Transverse colon (tissue), 4 donors: Measurements from ENCODE around the gene VWA3A.

Source experiments
- POLR2A ChIP-seq: fragments of 450-650 bp; IDR thresholded peaks from one replicate; pipeline ENCODE4 v1.6.1; 2016; ENCODE audit warnings: antibody characterized with exemption, mild to moderate bottlenecking, moderate library complexity
- POLR2AphosphoS5 ChIP-seq, 3 donors: sonication (generic); formaldehyde crosslinking; IDR thresholded peaks; one replicate each; pipeline ENCODE4 v1.6.1; 2016; ENCODE audit warnings: antibody characterized with exemption in 3 of 3
- TF ChIP-seq, protein P1 (sequence below), 5 experiments: fragments of 200-600 bp in 3 of 5; fragments of 450-650 bp in 2 of 5; sonication (generic) in 3 of 5; IDR thresholded peaks; 1 replicate in 2 of 5; 2 replicates in 3 of 5; pipeline ENCODE4 v1.5.1; 2016 to 2017; ENCODE audit warnings: antibody characterized with exemption in 5 of 5, inconsistent platforms in 3 of 5, mild to moderate bottlenecking in 2 of 5, moderate library complexity in 1 of 5

DNA sequence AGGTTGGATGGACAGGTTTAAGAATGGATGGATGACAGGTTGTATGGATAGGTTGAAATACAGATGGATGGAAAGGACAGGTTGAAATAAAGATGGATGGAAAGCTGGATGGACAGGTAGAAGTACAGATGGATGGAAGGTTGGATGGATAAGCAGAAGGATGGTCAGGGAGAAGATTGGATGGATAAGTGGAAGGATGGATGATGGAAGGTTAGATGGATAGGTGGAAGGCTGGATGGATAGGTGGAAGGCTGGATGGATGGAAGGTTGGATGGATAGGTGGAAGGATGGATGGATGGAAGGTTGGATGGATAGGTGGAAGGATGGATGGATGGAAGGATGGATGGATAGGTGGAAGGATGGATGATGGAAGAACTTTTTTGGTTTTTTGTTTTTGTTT is 69.1 kb downstream of the VWA3A start:
- TF ChIP-seq, protein P1, sequence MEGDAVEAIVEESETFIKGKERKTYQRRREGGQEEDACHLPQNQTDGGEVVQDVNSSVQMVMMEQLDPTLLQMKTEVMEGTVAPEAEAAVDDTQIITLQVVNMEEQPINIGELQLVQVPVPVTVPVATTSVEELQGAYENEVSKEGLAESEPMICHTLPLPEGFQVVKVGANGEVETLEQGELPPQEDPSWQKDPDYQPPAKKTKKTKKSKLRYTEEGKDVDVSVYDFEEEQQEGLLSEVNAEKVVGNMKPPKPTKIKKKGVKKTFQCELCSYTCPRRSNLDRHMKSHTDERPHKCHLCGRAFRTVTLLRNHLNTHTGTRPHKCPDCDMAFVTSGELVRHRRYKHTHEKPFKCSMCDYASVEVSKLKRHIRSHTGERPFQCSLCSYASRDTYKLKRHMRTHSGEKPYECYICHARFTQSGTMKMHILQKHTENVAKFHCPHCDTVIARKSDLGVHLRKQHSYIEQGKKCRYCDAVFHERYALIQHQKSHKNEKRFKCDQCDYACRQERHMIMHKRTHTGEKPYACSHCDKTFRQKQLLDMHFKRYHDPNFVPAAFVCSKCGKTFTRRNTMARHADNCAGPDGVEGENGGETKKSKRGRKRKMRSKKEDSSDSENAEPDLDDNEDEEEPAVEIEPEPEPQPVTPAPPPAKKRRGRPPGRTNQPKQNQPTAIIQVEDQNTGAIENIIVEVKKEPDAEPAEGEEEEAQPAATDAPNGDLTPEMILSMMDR (IDR thresholded peaks at IDR 0.05) = no peak
- TF ChIP-seq POLR2AphosphoS5 (IDR thresholded peaks at IDR 0.05) (no peak), POLR2A (no peak)
